ENCODE results near the gene KRT77.
"Not testable (repeated sequence)": the region's sequence is repeated elsewhere in the genome, so short reads cannot be mapped to it uniquely, and the experiment has no call there.

Gene KRT77

GRCh38 chr12:52703424-52703823 lies at the start of gene KRT77:
Gene KRT77, minus strand, starts transcription at chr12:52703524. Its CDS starts 90 bp downstream, at chr12:52703434.
- in situ Hi-C loops (cut with MboI; ENCODE audit: low pct_unique_long_range_greater_than_20kb, low sequenced_read_pairs), result no loop called here
- DNase-seq, result no peak

GRCh38 chr12:52752516-52752915 lies 49.2 kb upstream of the KRT77 start:
- DNase-seq, result no peak
- in situ Hi-C loops (cut with MboI; ENCODE audit: low pct_unique_long_range_greater_than_20kb, low sequenced_read_pairs), result no loop called here

GRCh38 chr12:52751795-52752194 lies 48.5 kb upstream of the KRT77 start:
- in situ Hi-C loops (cut with MboI; ENCODE audit: low pct_unique_long_range_greater_than_20kb, low sequenced_read_pairs), result no loop called here
- no peak for DNase-seq

GRCh38 chr12:52750532-52750931 lies 47.2 kb upstream of the KRT77 start:
- DNase-seq; in situ Hi-C loops (cut with MboI; ENCODE audit: low pct_unique_long_range_greater_than_20kb, low sequenced_read_pairs): not testable (repeated sequence)

- in situ Hi-C loops (cut with MboI; ENCODE audit: low pct_unique_long_range_greater_than_20kb, low sequenced_read_pairs), result no loop called here
Observed at GRCh38 chr12:52749827-52750226, 46.5 kb upstream of the KRT77 start.

GRCh38 chr12:52748578-52748977 lies 45.3 kb upstream of the KRT77 start:
- DNase-seq, result no peak
- in situ Hi-C loops (cut with MboI; ENCODE audit: low pct_unique_long_range_greater_than_20kb, low sequenced_read_pairs), result no loop called here

More at GRCh38 chr12:52749827-52750226, 46.5 kb upstream of the KRT77 start:
- DNase-seq, result no peak

- DNase-seq, result no peak
- in situ Hi-C loops (cut with MboI; ENCODE audit: low pct_unique_long_range_greater_than_20kb, low sequenced_read_pairs), result no loop called here
Observed at GRCh38 chr12:52745554-52745953, 42.2 kb upstream of the KRT77 start.

- in situ Hi-C loops (cut with MboI; ENCODE audit: low pct_unique_long_range_greater_than_20kb, low sequenced_read_pairs), result no loop called here
- no peak for DNase-seq
Observed at GRCh38 chr12:52744493-52745156, 41.3 kb upstream of the KRT77 start.

- in situ Hi-C loops (cut with MboI; ENCODE audit: low pct_unique_long_range_greater_than_20kb, low sequenced_read_pairs), result no loop called here
- no peak for DNase-seq
Observed at GRCh38 chr12:52742822-52743457, 39.6 kb upstream of the KRT77 start.

GRCh38 chr12:52742196-52742580 lies 38.9 kb upstream of the KRT77 start:
- in situ Hi-C loops (cut with MboI; ENCODE audit: low pct_unique_long_range_greater_than_20kb, low sequenced_read_pairs), result no loop called here

GRCh38 chr12:52741375-52742195 lies 38.3 kb upstream of the KRT77 start:
- peak; percentile 64 for DNase-seq
- in situ Hi-C loops (cut with MboI; ENCODE audit: low pct_unique_long_range_greater_than_20kb, low sequenced_read_pairs), result no loop called here

More at GRCh38 chr12:52742196-52742580, 38.9 kb upstream of the KRT77 start:
- DNase-seq, result no peak

GRCh38 chr12:52740584-52740983 lies 37.3 kb upstream of the KRT77 start:
- in situ Hi-C loops (cut with MboI; ENCODE audit: low pct_unique_long_range_greater_than_20kb, low sequenced_read_pairs), result no loop called here
- DNase-seq, result no peak

GRCh38 chr12:52739963-52740362 lies 36.6 kb upstream of the KRT77 start:
- in situ Hi-C loops (cut with MboI; ENCODE audit: low pct_unique_long_range_greater_than_20kb, low sequenced_read_pairs), result no loop called here
- DNase-seq, result no peak

GRCh38 chr12:52735816-52736632 lies 32.7 kb upstream of the KRT77 start:
- no peak for DNase-seq
- in situ Hi-C loops (cut with MboI; ENCODE audit: low pct_unique_long_range_greater_than_20kb, low sequenced_read_pairs), result no loop called here

GRCh38 chr12:52735106-52735505 lies 31.8 kb upstream of the KRT77 start:
- no peak for DNase-seq
- in situ Hi-C loops (cut with MboI; ENCODE audit: low pct_unique_long_range_greater_than_20kb, low sequenced_read_pairs), result no loop called here

GRCh38 chr12:52730793-52731192 lies 27.5 kb upstream of the KRT77 start:
- DNase-seq, result no peak
- in situ Hi-C loops (cut with MboI; ENCODE audit: low pct_unique_long_range_greater_than_20kb, low sequenced_read_pairs), result no loop called here

- in situ Hi-C loops (cut with MboI; ENCODE audit: low pct_unique_long_range_greater_than_20kb, low sequenced_read_pairs), result no loop called here
- no peak for DNase-seq
Observed at GRCh38 chr12:52730383-52730782, 27.1 kb upstream of the KRT77 start.

- DNase-seq, result no peak
Observed at GRCh38 chr12:52729147-52729546, 25.8 kb upstream of the KRT77 start.

GRCh38 chr12:52728374-52728773 lies 25.1 kb upstream of the KRT77 start:
- no peak for DNase-seq
- in situ Hi-C loops (cut with MboI; ENCODE audit: low pct_unique_long_range_greater_than_20kb, low sequenced_read_pairs), result no loop called here

More at GRCh38 chr12:52729147-52729546, 25.8 kb upstream of the KRT77 start:
- in situ Hi-C loops (cut with MboI; ENCODE audit: low pct_unique_long_range_greater_than_20kb, low sequenced_read_pairs), result no loop called here

All from KBM-7 (cell line).